Activated gamma-delta T cell (primary cell): ENCODE measurements around the gene OR10P1.

Source experiments
- DNase-seq: peaks from one replicate; lab custom pipeline; 2025; lab: John Stamatoyannopoulos, UW

Gene OR10P1

GRCh38 chr12:55685671-55686070, 49.0 kb downstream of the OR10P1 start:
- DNase-seq = no peak

GRCh38 chr12:55686366-55687010, 49.8 kb downstream of the OR10P1 start:
- no peak for DNase-seq
